Ishikawa (cell line): ENCODE results near the gene FSTL4.

Source experiments
- CREB1 ChIP-seq: IDR thresholded peaks from 2 replicates; pipeline ENCODE4 v1.6.1; 2012; ENCODE audit warnings: low read depth
- FOXM1 ChIP-seq: IDR thresholded peaks from 2 replicates; pipeline ENCODE4 v1.6.1; 2012; ENCODE audit warnings: low read depth, borderline replicate concordance
- TAF1 ChIP-seq: IDR thresholded peaks from 2 replicates; pipeline ENCODE4 v1.6.1; 2012; ENCODE audit warnings: low read depth, mild to moderate bottlenecking
- TCF12 ChIP-seq: IDR thresholded peaks from 2 replicates; pipeline ENCODE4 v1.6.1; 2012; ENCODE audit warnings: low read depth
- YY1 ChIP-seq: IDR thresholded peaks from 2 replicates; pipeline ENCODE4 v1.6.1; 2012; ENCODE audit warnings: low read depth
- TF ChIP-seq, protein P1 (sequence below): IDR thresholded peaks from 2 replicates; pipeline ENCODE4 v1.6.1; 2012
- TF ChIP-seq, protein P2 (sequence below): IDR thresholded peaks from 2 replicates; pipeline ENCODE4 v1.6.1; 2012; ENCODE audit warnings: low read depth, mild to moderate bottlenecking

DNA sequence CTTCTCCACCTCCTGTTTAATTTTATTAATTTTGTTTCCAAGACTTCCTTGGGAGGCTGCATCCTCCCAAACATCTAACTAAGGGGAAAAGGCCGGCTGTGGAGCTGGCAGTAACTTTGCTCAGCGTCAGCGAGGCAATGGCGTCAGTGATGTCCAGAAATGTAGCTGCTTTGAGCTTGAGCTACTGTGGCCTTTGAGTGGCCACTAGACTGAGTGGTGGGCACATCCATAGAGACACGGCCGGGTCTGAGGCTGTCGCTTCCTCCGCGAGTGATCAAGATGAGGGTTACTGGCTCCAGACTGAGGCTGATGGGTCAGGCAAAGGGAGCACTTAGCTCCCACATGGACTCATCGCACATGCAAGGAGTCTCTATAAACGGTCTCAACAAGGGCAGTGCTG, 283.5 kb downstream of the FSTL4 start:
- TF ChIP-seq, protein P1, sequence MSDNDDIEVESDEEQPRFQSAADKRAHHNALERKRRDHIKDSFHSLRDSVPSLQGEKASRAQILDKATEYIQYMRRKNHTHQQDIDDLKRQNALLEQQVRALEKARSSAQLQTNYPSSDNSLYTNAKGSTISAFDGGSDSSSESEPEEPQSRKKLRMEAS = no peak
- no peak for TF ChIP-seq TCF12
- TF ChIP-seq CREB1 = no peak
- TF ChIP-seq, protein P2, sequence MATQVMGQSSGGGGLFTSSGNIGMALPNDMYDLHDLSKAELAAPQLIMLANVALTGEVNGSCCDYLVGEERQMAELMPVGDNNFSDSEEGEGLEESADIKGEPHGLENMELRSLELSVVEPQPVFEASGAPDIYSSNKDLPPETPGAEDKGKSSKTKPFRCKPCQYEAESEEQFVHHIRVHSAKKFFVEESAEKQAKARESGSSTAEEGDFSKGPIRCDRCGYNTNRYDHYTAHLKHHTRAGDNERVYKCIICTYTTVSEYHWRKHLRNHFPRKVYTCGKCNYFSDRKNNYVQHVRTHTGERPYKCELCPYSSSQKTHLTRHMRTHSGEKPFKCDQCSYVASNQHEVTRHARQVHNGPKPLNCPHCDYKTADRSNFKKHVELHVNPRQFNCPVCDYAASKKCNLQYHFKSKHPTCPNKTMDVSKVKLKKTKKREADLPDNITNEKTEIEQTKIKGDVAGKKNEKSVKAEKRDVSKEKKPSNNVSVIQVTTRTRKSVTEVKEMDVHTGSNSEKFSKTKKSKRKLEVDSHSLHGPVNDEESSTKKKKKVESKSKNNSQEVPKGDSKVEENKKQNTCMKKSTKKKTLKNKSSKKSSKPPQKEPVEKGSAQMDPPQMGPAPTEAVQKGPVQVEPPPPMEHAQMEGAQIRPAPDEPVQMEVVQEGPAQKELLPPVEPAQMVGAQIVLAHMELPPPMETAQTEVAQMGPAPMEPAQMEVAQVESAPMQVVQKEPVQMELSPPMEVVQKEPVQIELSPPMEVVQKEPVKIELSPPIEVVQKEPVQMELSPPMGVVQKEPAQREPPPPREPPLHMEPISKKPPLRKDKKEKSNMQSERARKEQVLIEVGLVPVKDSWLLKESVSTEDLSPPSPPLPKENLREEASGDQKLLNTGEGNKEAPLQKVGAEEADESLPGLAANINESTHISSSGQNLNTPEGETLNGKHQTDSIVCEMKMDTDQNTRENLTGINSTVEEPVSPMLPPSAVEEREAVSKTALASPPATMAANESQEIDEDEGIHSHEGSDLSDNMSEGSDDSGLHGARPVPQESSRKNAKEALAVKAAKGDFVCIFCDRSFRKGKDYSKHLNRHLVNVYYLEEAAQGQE = no peak
- no peak for TF ChIP-seq YY1
- TF ChIP-seq TAF1 = no peak
- no peak for TF ChIP-seq FOXM1
